ENCODE results near the gene ZBTB49. TPM values are rescaled to one million over a fixed set of nuclear protein-coding genes. Genes with fewer than 3 reads are reported as not detected.

ZBTB49 gene
- total and polyA plus RNA-seq, 2 donors (not counting 3 experiments of a cell fraction or from before 2014, with no cell fraction given), result 3.8 to 5.8 TPM

DNA sequence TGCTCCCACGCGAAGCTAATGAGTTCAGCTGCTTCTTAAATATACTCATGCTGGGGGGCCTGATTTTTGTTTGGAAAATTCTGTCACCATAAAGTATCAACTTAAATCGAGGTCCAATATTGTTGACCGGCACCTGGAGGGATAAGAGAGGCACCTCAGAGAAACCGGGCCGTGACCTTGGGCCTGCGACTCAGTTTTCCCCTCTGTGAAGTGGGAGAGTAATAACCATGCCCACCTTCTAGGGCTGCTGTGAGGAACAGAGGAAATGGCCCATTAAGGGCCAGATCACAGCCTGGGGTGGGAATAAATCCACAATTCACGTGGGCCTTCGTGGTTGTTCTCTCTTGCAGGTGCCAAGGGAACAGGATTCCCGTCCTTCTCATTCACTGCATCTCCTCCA lies 39.4 kb downstream of the ZBTB49 start:
- Histone ChIP-seq H3K27me3 (ENCODE audit: control insufficient read depth in 2 of 2, insufficient read depth in 2 of 2, low read length in 2 of 2) (no peaks in the 10 kb centered on the region), H3K27ac (ENCODE audit: insufficient read depth, low read depth, low read length) (no peak overlapping the region), H3K9me1 (replicated peaks; ENCODE audit: control insufficient read depth, extremely low read depth, insufficient read depth, low read length) (no peaks in the 10 kb centered on the region), H3K9me3 (replicated peaks; ENCODE audit: control insufficient read depth, insufficient read depth, low read length) (no peaks in the 10 kb centered on the region), H4K20me1 (replicated peaks; ENCODE audit: control insufficient read depth, extremely low read depth, insufficient read depth, low read length) (no peaks in the 10 kb centered on the region), H3K79me2 (ENCODE audit: control insufficient read depth, insufficient read depth, low read length) (no peaks in the 10 kb centered on the region), H3K4me2 (ENCODE audit: insufficient read depth, low read length) (no peak overlapping the region), H3K4me1 (ENCODE audit: control insufficient read depth, extremely low read depth, insufficient read depth, low read length) (peaks cover 2% of the 10 kb centered on the region), H3K36me3 (ENCODE audit: control insufficient read depth in 2 of 2, extremely low read depth in 1 of 2, insufficient read depth in 2 of 2, low read length in 2 of 2) (no peaks in the 10 kb centered on the region), H2AFZ (ENCODE audit: low read depth, low read length) (no peak overlapping the region), H3K4me3 (replicated peaks in 1 of 3; ENCODE audit: insufficient read depth in 1 of 3, low read depth in 1 of 3, low read length in 3 of 3) (no peak overlapping the region), H3K9ac (replicated peaks; ENCODE audit: extremely low read depth, insufficient read depth, low read length) (no peak overlapping the region)
- BruUV-seq (replicated peaks), result no TSS peak
- DNase-seq (ENCODE audit: low read depth, low spot score), result no peak
- TF ChIP-seq GATA2 (IDR thresholded peaks at IDR 0.05; ENCODE audit: insufficient read depth, insufficient read length, low read depth, low read length), result no peak
- TF ChIP-seq JUN (IDR thresholded peaks at IDR 0.05; ENCODE audit: borderline replicate concordance, insufficient read depth, insufficient read length, low read depth), result no peak
- no peak for FAIRE-seq
- intact Hi-C loops (cut with micrococcal nuclease), result no loop called here
- CTCF ChIA-PET, result interaction anchor here (0.8 to 1.1 kb wide), 2 partner anchors 69 to 78 kb away, joined by 4 to 7 read pairs; no protein-coding TSS in a partner anchor
- dilution Hi-C loops (cut with MboI; ENCODE audit: extremely low pct_ligation_motif_present, low sequenced_read_pairs), result no loop called here
- POLR2A ChIA-PET, result no interaction called here

DNA sequence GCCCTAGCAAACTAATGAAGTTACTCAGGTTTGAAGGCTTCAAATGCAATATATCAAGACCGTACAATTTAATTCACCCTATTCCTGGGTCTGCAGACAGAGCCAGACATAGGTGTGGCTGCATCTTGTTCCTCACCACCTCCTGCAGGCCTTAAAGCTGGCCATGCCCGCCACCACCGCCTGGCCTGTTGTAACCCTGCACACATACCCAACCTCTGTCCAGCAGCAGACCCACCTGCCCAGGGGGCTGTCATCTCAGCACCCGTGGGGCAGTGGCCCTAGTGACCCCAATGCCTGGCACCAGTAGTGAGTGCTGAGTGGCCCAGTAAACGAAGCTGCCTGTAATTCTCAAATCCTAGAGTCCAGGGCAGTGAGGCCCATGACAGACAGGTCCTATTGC lies 40.7 kb downstream of the ZBTB49 start:
- H3K4me2 ChIP-seq (ENCODE audit: insufficient read depth, low read length), result no peak overlapping the region
- ChIA-PET CTCF (interaction anchor here (0.6 to 1.8 kb wide), 4 partner anchors 11 to 79 kb away, joined by 3 to 7 read pairs (median 4); no protein-coding TSS in a partner anchor), POLR2A (no interaction called here)
- no peak for DNase-seq (ENCODE audit: low read depth, low spot score)
- dilution Hi-C loops (cut with MboI; ENCODE audit: extremely low pct_ligation_motif_present, low sequenced_read_pairs) (no loop called here), intact Hi-C loops (cut with micrococcal nuclease) (no loop called here)
- H3K36me3 ChIP-seq (ENCODE audit: control insufficient read depth in 2 of 2, extremely low read depth in 1 of 2, insufficient read depth in 2 of 2, low read length in 2 of 2), result no peaks in the 10 kb centered on the region
- H3K79me2 ChIP-seq (ENCODE audit: control insufficient read depth, insufficient read depth, low read length), result no peaks in the 10 kb centered on the region
- TF ChIP-seq MYC (IDR thresholded peaks at IDR 0.05; ENCODE audit: low read depth, low read length) (no peak), POLR2A (IDR thresholded peaks at IDR 0.05; ENCODE audit: low read depth, low read length) (no peak), EZH2 (IDR thresholded peaks at IDR 0.05; ENCODE audit: borderline replicate concordance, low read depth, low read length, severe bottlenecking) (no peak), POLR2AphosphoS5 (IDR thresholded peaks at IDR 0.05; ENCODE audit: insufficient read depth, low read depth, low read length) (no peak), GATA2 (IDR thresholded peaks at IDR 0.05; ENCODE audit: insufficient read depth, insufficient read length, low read depth, low read length) (no peak), FOS (IDR thresholded peaks at IDR 0.05; ENCODE audit: borderline replicate concordance, insufficient read depth, low read length) (no peak)
- TF ChIP-seq, protein P1, sequence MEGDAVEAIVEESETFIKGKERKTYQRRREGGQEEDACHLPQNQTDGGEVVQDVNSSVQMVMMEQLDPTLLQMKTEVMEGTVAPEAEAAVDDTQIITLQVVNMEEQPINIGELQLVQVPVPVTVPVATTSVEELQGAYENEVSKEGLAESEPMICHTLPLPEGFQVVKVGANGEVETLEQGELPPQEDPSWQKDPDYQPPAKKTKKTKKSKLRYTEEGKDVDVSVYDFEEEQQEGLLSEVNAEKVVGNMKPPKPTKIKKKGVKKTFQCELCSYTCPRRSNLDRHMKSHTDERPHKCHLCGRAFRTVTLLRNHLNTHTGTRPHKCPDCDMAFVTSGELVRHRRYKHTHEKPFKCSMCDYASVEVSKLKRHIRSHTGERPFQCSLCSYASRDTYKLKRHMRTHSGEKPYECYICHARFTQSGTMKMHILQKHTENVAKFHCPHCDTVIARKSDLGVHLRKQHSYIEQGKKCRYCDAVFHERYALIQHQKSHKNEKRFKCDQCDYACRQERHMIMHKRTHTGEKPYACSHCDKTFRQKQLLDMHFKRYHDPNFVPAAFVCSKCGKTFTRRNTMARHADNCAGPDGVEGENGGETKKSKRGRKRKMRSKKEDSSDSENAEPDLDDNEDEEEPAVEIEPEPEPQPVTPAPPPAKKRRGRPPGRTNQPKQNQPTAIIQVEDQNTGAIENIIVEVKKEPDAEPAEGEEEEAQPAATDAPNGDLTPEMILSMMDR (IDR thresholded peaks at IDR 0.05; ENCODE audit: extremely low read depth in 1 of 2, insufficient read depth in 1 of 2, low read depth in 1 of 2, low read length in 2 of 2), result no peak
- no peak overlapping the region for H3K4me3 ChIP-seq (replicated peaks in 1 of 3; ENCODE audit: insufficient read depth in 1 of 3, low read depth in 1 of 3, low read length in 3 of 3)
- no peak overlapping the region for H3K27ac ChIP-seq (ENCODE audit: insufficient read depth, low read depth, low read length)
- no peaks in the 10 kb centered on the region for H3K4me1 ChIP-seq (ENCODE audit: control insufficient read depth, extremely low read depth, insufficient read depth, low read length)
- no peaks in the 10 kb centered on the region for H3K27me3 ChIP-seq (ENCODE audit: control insufficient read depth in 2 of 2, insufficient read depth in 2 of 2, low read length in 2 of 2)
- BruUV-seq (replicated peaks), result no TSS peak
- no peak for FAIRE-seq
- H4K20me1 ChIP-seq (replicated peaks; ENCODE audit: control insufficient read depth, extremely low read depth, insufficient read depth, low read length), result no peaks in the 10 kb centered on the region
- H3K9me1 ChIP-seq (replicated peaks; ENCODE audit: control insufficient read depth, extremely low read depth, insufficient read depth, low read length), result no peaks in the 10 kb centered on the region
- H3K9me3 ChIP-seq (replicated peaks; ENCODE audit: control insufficient read depth, insufficient read depth, low read length), result no peaks in the 10 kb centered on the region
- H2AFZ ChIP-seq (ENCODE audit: low read depth, low read length), result no peak overlapping the region
- H3K9ac ChIP-seq (replicated peaks; ENCODE audit: extremely low read depth, insufficient read depth, low read length), result no peak overlapping the region

Measured in endothelial cell of umbilical vein (primary cell).